H1 (cell line): ENCODE results near the gene TRIM46. TPM values are rescaled to one million over a fixed set of nuclear protein-coding genes. Genes with fewer than 3 reads are reported as not detected.

Source experiments
- CTCF ChIA-PET: fragments of 300-600 bp; sonication (Branson Sonifier 250); formaldehyde crosslinking; loops from one replicate; lab custom pipeline; 2021; ENCODE audit not compliant: partially characterized antibody; lab: Charles Lee
- POLR2A ChIA-PET: fragments of 300-600 bp; sonication (Branson Sonifier 250); formaldehyde crosslinking; loops from one replicate; lab custom pipeline; 2021; ENCODE audit warnings: inconsistent platforms; ENCODE audit not compliant: partially characterized antibody; lab: Charles Lee
- DNase-seq, 2 experiments: peaks; one replicate each; pipeline versions ENCODE4 v3.0.0 to v3.0.0-alpha.2; 2010 to 2022; ENCODE audit warnings: low spot score in 2 of 2, low read depth in 1 of 2, mixed read lengths in 1 of 2
- FAIRE-seq: peaks from 2 replicates; lab custom pipeline; 2011; peaks lifted over from hg19 to GRCh38; lab: Jason Lieb, UNC
- H2AFZ ChIP-seq: 2 replicates; pipeline ENCODE4 v1.8.1; 2012; ENCODE audit warnings: low read length, inconsistent platforms
- H2AK5ac ChIP-seq: 2 replicates; pipeline ENCODE4 v1.6.1; 2013; ENCODE audit warnings: low read depth, low read length
- H2BK120ac ChIP-seq: replicated peaks from 2 replicates; pipeline ENCODE3; 2013; ENCODE audit warnings: low read depth, low read length, inconsistent platforms
- H2BK12ac ChIP-seq: 2 replicates; pipeline ENCODE4 v1.6.1; 2013; ENCODE audit warnings: low read depth, low read length
- H2BK15ac ChIP-seq: 2 replicates; pipeline ENCODE4 v1.6.1; 2013; ENCODE audit warnings: low read length
- H2BK20ac ChIP-seq: 2 replicates; pipeline ENCODE4 v1.6.1; 2013; ENCODE audit warnings: low read length
- H2BK5ac ChIP-seq: 2 replicates; pipeline ENCODE4 v1.6.1; 2013; ENCODE audit warnings: low read depth, low read length
- H3K14ac ChIP-seq: 2 replicates; pipeline ENCODE4 v1.6.1; 2013; ENCODE audit warnings: inconsistent platforms; ENCODE audit not compliant: insufficient read length
- H3K18ac ChIP-seq: 2 replicates; pipeline ENCODE4 v1.6.1; 2013; ENCODE audit warnings: low read length; ENCODE audit errors: extremely low read depth
- H3K23ac ChIP-seq: 2 replicates; pipeline ENCODE4 v1.6.1; 2013; ENCODE audit warnings: inconsistent platforms; ENCODE audit not compliant: insufficient read length
- H3K23me2 ChIP-seq: 2 replicates; pipeline ENCODE4 v1.6.1; 2013; ENCODE audit warnings: low read depth, low read length
- H3K27ac ChIP-seq: 2 replicates; pipeline ENCODE4 v1.6.1; 2011; ENCODE audit warnings: low read depth, low read length, inconsistent platforms
- H3K27me3 ChIP-seq, 4 experiments: replicated peaks in 1 of 4; 1 replicate in 1 of 4; 2 replicates in 3 of 4; pipeline versions ENCODE4 v1.6.1 to v1.8.1; 2011 to 2013; ENCODE audit warnings: low read length in 3 of 4, mild to moderate bottlenecking in 3 of 4, inconsistent platforms in 2 of 4, mixed read lengths in 2 of 4, moderate library complexity in 1 of 4; ENCODE audit not compliant: control insufficient read depth in 3 of 4, insufficient read depth in 3 of 4; ENCODE audit errors: extremely low read depth in 1 of 4
- H3K36me3 ChIP-seq, 4 experiments: 2 replicates each; pipeline versions ENCODE4 v1.6.1 to v1.8.1; 2011 to 2013; ENCODE audit warnings: mild to moderate bottlenecking in 4 of 4, low read length in 3 of 4, moderate library complexity in 2 of 4, control low read depth in 1 of 4, inconsistent platforms in 1 of 4; ENCODE audit not compliant: insufficient read depth in 4 of 4, control insufficient read depth in 2 of 4
- H3K4ac ChIP-seq: replicated peaks from 2 replicates; pipeline ENCODE3; 2013; ENCODE audit warnings: low read length, low read depth, mixed read lengths, inconsistent platforms; ENCODE audit not compliant: insufficient read length
- H3K4me1 ChIP-seq, 4 experiments: replicated peaks in 1 of 4; 1 replicate in 1 of 4; 2 replicates in 3 of 4; pipeline versions ENCODE4 v1.6.1 to v1.8.1; 2011 to 2013; ENCODE audit warnings: low read length in 3 of 4, inconsistent platforms in 2 of 4, mixed read lengths in 1 of 4; ENCODE audit not compliant: insufficient read depth in 4 of 4, control insufficient read depth in 3 of 4
- H3K4me2 ChIP-seq, 2 experiments: 2 replicates each; pipeline versions ENCODE4 v1.6.1 to v1.8.1; 2011 to 2013; ENCODE audit warnings: low read depth in 2 of 2, low read length in 2 of 2, control low read depth in 1 of 2, inconsistent platforms in 1 of 2, mild to moderate bottlenecking in 1 of 2; ENCODE audit not compliant: insufficient read depth in 1 of 2
- H3K4me3 ChIP-seq, 4 experiments: fragments of 200-600, 300-600 bp in 1 of 4; sonication (generic), shearing (Covaris generic), sonication (Bioruptor Twin) in 1 of 4; 2 replicates each; pipeline versions ENCODE4 v1.5.1 to v1.8.1; 2011 to 2016; ENCODE audit warnings: low read length in 4 of 4, low read depth in 3 of 4, control low read depth in 2 of 4, inconsistent platforms in 2 of 4, mild to moderate bottlenecking in 2 of 4, mixed read lengths in 1 of 4, moderate library complexity in 1 of 4; ENCODE audit not compliant: insufficient read depth in 2 of 4; ENCODE audit errors: extremely low read depth in 1 of 4
- H3K56ac ChIP-seq: replicated peaks from 2 replicates; pipeline ENCODE3; 2013; ENCODE audit warnings: low read depth, mild to moderate bottlenecking, mixed read lengths, low read length, inconsistent platforms; ENCODE audit not compliant: insufficient read length
- H3K79me1 ChIP-seq: 2 replicates; pipeline ENCODE4 v1.6.1; 2013; ENCODE audit warnings: low read depth, low read length, control low read depth
- H3K79me2 ChIP-seq, 2 experiments: 2 replicates each; pipeline versions ENCODE4 v1.6.1 to v1.8.1; 2012 to 2013; ENCODE audit warnings: low read length in 2 of 2, mild to moderate bottlenecking in 2 of 2, inconsistent platforms in 1 of 2; ENCODE audit not compliant: insufficient read depth in 2 of 2, control insufficient read depth in 1 of 2
- H3K9ac ChIP-seq, 4 experiments: replicated peaks in 1 of 4; 1 replicate in 1 of 4; 2 replicates in 3 of 4; pipeline versions ENCODE4 v1.6.1 to v1.8.1; 2011 to 2013; ENCODE audit warnings: low read depth in 3 of 4, low read length in 3 of 4, control low read depth in 2 of 4, mild to moderate bottlenecking in 2 of 4, moderate library complexity in 2 of 4, inconsistent platforms in 1 of 4; ENCODE audit errors: extremely low read depth in 1 of 4
- H3K9me3 ChIP-seq, 2 experiments: 2 replicates each; pipeline versions ENCODE4 v1.6.1 to v1.8.1; 2012 to 2013; ENCODE audit warnings: mild to moderate bottlenecking in 2 of 2, moderate library complexity in 2 of 2, control low read depth in 1 of 2, inconsistent platforms in 1 of 2, low read depth in 1 of 2, low read length in 1 of 2, mixed read lengths in 1 of 2; ENCODE audit not compliant: insufficient read depth in 2 of 2
- H4K20me1 ChIP-seq, 2 experiments: replicated peaks in 1 of 2; 2 replicates each; pipeline versions ENCODE3 to v1.8.1; 2011 to 2013; ENCODE audit warnings: inconsistent platforms in 2 of 2, low read length in 2 of 2, mild to moderate bottlenecking in 1 of 2; ENCODE audit not compliant: insufficient read depth in 2 of 2, control insufficient read depth in 1 of 2
- H4K5ac ChIP-seq: 2 replicates; pipeline ENCODE4 v1.6.1; 2013; ENCODE audit warnings: low read length, low read depth, mixed read lengths, inconsistent platforms; ENCODE audit not compliant: insufficient read length
- H4K8ac ChIP-seq: 2 replicates; pipeline ENCODE4 v1.8.0; 2013; ENCODE audit warnings: mild to moderate bottlenecking, moderate library complexity, low read length, inconsistent platforms; ENCODE audit not compliant: insufficient read depth; ENCODE audit errors: extremely low read depth
- H4K91ac ChIP-seq: replicated peaks from 2 replicates; pipeline ENCODE3; 2013; ENCODE audit warnings: low read length, mixed read lengths, inconsistent platforms; ENCODE audit not compliant: insufficient read length
- GABPA ChIP-seq: IDR thresholded peaks from 2 replicates; pipeline ENCODE4 v1.6.1; 2011; ENCODE audit warnings: mild to moderate bottlenecking, low read length, moderate library complexity, borderline replicate concordance; ENCODE audit not compliant: insufficient read depth
- POLR2A ChIP-seq, 2 experiments: IDR thresholded peaks; 1 replicate in 1 of 2; 2 replicates in 1 of 2; pipeline ENCODE4 v1.6.1; 2011; ENCODE audit warnings: low read depth in 2 of 2, low read length in 2 of 2, mild to moderate bottlenecking in 2 of 2; ENCODE audit errors: control extremely low read depth in 1 of 2
- POLR2AphosphoS5 ChIP-seq: IDR thresholded peaks from 2 replicates; pipeline ENCODE4 v1.6.1; 2011; ENCODE audit warnings: low read depth, low read length
- WGBS, 2 experiments: shearing (Covaris generic) in 1 of 2; methylation state at CpG; one replicate each; pipeline versions ENCODE4 v1.1.6 to v1.1.7; 2013 to 2015; ENCODE audit warnings: low lambda C conversion rate in 2 of 2, mixed read lengths in 2 of 2, inconsistent platforms in 1 of 2, low coverage in 1 of 2, missing lambda C conversion rate in 1 of 2; ENCODE audit not compliant: insufficient replicate concordance in 2 of 2, insufficient coverage in 1 of 2, insufficient read length in 1 of 2; ENCODE audit errors: extremely low coverage in 1 of 2, missing lambda C conversion rate in 1 of 2; 5-methylcytosine and 5-hydroxymethylcytosine counted together
- polyA plus RNA-seq, 7 experiments: library from polyadenylated mRNA; depleted of rRNA in 3 of 7; stranded (reverse) in 5 of 7; unstranded in 2 of 7; fragments of >200 nt in 5 of 7; fragments of 200-250 nt in 2 of 7; gene quantifications; 1 replicate in 5 of 7; 2 replicates in 1 of 7; 4 replicates in 1 of 7; pipeline versions ENCODE4 v1.2.1 to v1.2.3, GENCODE V29; 2011 to 2013; ENCODE audit warnings: missing spikeins in 2 of 7, mixed read lengths in 2 of 7
- total RNA-seq: library from RNA; stranded (reverse); fragmentation: NEBNext Ultra II Directional; extraction: Animal tissue kit (Norgen Biotek cat#: 25700); gene quantifications from 2 replicates; pipeline ENCODE4 v1.2.1, GENCODE V29; 2021

Gene TRIM46
- total and polyA plus RNA-seq, 2 of the 8 experiments (the other 6 are each of a cell fraction or from before 2014, with no cell fraction given), result 15.5 to 21.6 TPM

- peak overlapping the region; percentile 93 to 95; a peak in 1 of 4 replicates for H3K4me2 ChIP-seq
- 0 out of 2 replicates have a peak overlapping the region, but pooled peaks have one; percentile 74 for H2BK15ac ChIP-seq
Observed at GRCh38 chr1:155197901-155198546, 24.4 kb downstream of the TRIM46 start.

More at GRCh38 chr1:155197901-155198546, 24.4 kb downstream of the TRIM46 start:
- 94% methylated on average over 15 of the region's 15 CpGs; no CpG with 5 or more reads in 1 of the 2 experiments for WGBS, 2 experiments
- Histone ChIP-seq H3K27ac (peak overlapping the region; percentile 90), H3K9me3 (no peaks in the 10 kb centered on the region), H4K20me1 (peaks cover 20 to 48% of the 10 kb centered on the region in 2 experiments), H3K56ac (no peak overlapping the region), H3K79me1 (peaks cover 22% of the 10 kb centered on the region), H3K4me1 (peaks cover 6 to 26% (median 20%) of the 10 kb centered on the region in 4 experiments), H3K18ac (peak overlapping the region; percentile 91; the same call in 1 of the 2 replicates), H2BK120ac (no peak overlapping the region), H2BK5ac (peak overlapping the region; percentile 99; the same call in 1 of the 2 replicates), H3K79me2 (peaks cover 6 to 34% of the 10 kb centered on the region in 2 experiments; a peak in 3 of 4 replicates), H3K4ac (peak overlapping the region; percentile 34), H4K8ac (no peak overlapping the region), H2AFZ (no peak overlapping the region), H3K23me2 (peaks cover 23% of the 10 kb centered on the region), H2BK12ac (peak overlapping the region; percentile 82), H4K5ac (no peak overlapping the region), H3K9ac (no peak overlapping the region; a peak in 2 of 7 replicates), H3K4me3 (no peak overlapping the region), H2AK5ac (peak overlapping the region; percentile 77; the same call in 1 of the 2 replicates), H3K27me3 (no peaks in the 10 kb centered on the region; a peak in 1 of 7 replicates), H2BK20ac (no peak overlapping the region), H3K14ac (no peak overlapping the region), H4K91ac (no peak overlapping the region), H3K36me3 (peaks cover 46 to 68% (median 59%) of the 10 kb centered on the region in 4 experiments), H3K23ac (no peak overlapping the region)
- no peak for DNase-seq
- no peak for FAIRE-seq
- TF ChIP-seq POLR2A (IDR thresholded peaks at IDR 0.05; ENCODE audit: control extremely low read depth in 1 of 2, low read depth in 2 of 2, low read length in 2 of 2) (peak in 1 of 2 experiments; percentile 51; a peak in 2 of 3 replicates), GABPA (no peak), POLR2AphosphoS5 (peak; percentile 76; the same call in 1 of the 2 replicates)
- ChIA-PET POLR2A (interaction anchor here (0.8 to 19.4 kb wide), 4 partner anchors 9 to 63 kb away, joined by 3 to 512 read pairs (median 159); partner anchors contain the start of genes KRTCAP2, MTX1, SCAMP3 and THBS3), CTCF (interaction anchor here (1.2 to 2.5 kb wide), 2 partner anchors 9 to 22 kb away, joined by 3 to 20 read pairs; partner anchors contain the start of gene THBS3)
